ENCODE results near the gene TSC22D4. TPM values are rescaled to one million over a fixed set of nuclear protein-coding genes. Genes with fewer than 3 reads are reported as not detected.

TSC22D4 gene
- total and polyA plus RNA-seq, 9 of the 15 experiments (the other 6 are each of a cell fraction or from before 2014, with no cell fraction given) = 0.37 to 107 (median 28.7) TPM

GRCh38 chr7:100428199-100428966 lies 50.6 kb downstream of the TSC22D4 start, which contains the start of gene ZCWPW1 (continued):
- TF ChIP-seq ARID3A (IDR thresholded peaks at IDR 0.05; ENCODE audit: borderline replicate concordance, low read depth, low read length) (no peak), SMAD3 (CRISPR knock-in tag; conservative IDR thresholded peaks at IDR 0.05) (peak; percentile 89), CC2D1A (IDR thresholded peaks at IDR 0.05) (0 out of 2 replicates have a peak, but pooled peaks have one; percentile 35), MCM7 (IDR thresholded peaks at IDR 0.05) (no peak), LCOR (CRISPR knock-in tag; IDR thresholded peaks at IDR 0.05) (peak; percentile 96), PHB2 (IDR thresholded peaks at IDR 0.05; ENCODE audit: low read depth) (no peak), SUPT5H (IDR thresholded peaks at IDR 0.05) (peak; percentile 100), ZHX1 (conservative IDR thresholded peaks at IDR 0.05; ENCODE audit: low read length) (no peak), DDX20 (tag; IDR thresholded peaks at IDR 0.05; ENCODE audit: low read depth) (no peak), NRF1 (conservative IDR thresholded peaks at IDR 0.05 in 1 of 2, IDR thresholded peaks at IDR 0.05 in 1 of 2) (peak; percentile 99), GATAD2A (IDR thresholded peaks at IDR 0.05) (peak; percentile 93), KLF13 (tag; IDR thresholded peaks at IDR 0.05; ENCODE audit: borderline replicate concordance, low read depth) (peak; percentile 92), MLX (CRISPR knock-in tag; conservative IDR thresholded peaks at IDR 0.05) (peak; percentile 64 to 98; a peak in 3 of 4 replicates), FOXP1 (CRISPR knock-in tag; IDR thresholded peaks at IDR 0.05) (peak; percentile 96), HMBOX1 (IDR thresholded peaks at IDR 0.05) (no peak), HCFC1 (IDR thresholded peaks at IDR 0.05; ENCODE audit: low read depth, low read length) (peak; percentile 95), DNMT1 (IDR thresholded peaks at IDR 0.05) (0 out of 2 replicates have a peak, but pooled peaks have one; percentile 50), JUNB (CRISPR knock-in tag; conservative IDR thresholded peaks at IDR 0.05) (no peak), NCOA6 (IDR thresholded peaks at IDR 0.05) (no peak), HDAC6 (IDR thresholded peaks at IDR 0.05; ENCODE audit: low read depth, low read length) (0 out of 2 replicates have a peak, but pooled peaks have one; percentile 56), TFAP4 (CRISPR knock-in tag; IDR thresholded peaks at IDR 0.05; ENCODE audit: borderline replicate concordance) (peak; percentile 91), ZC3H8 (IDR thresholded peaks at IDR 0.05) (peak; percentile 84; the same call in 1 of the 2 replicates), PHF21A (IDR thresholded peaks at IDR 0.05; ENCODE audit: borderline replicate concordance, low read depth) (peak; percentile 69)

Measured in K562 (cell line).